Activated CD4-positive, alpha-beta memory T cell treated with anti-CD3 and anti-CD28 coated beads for 36 hours (primary cell): ENCODE results near the gene ZNF177. TPM values are rescaled to one million over a fixed set of nuclear protein-coding genes. Genes with fewer than 3 reads are reported as not detected.

ENCODE experiments used
- CTCF ChIA-PET: fragments of 350-600 bp; sonication (Branson Sonifier 250); formaldehyde crosslinking; loops from one replicate; lab custom pipeline; 2021; ENCODE audit warnings: antibody characterized with exemption, inconsistent platforms; lab: Charles Lee
- POLR2A ChIA-PET: fragments of 350-600 bp; sonication (Branson Sonifier 250); formaldehyde crosslinking; loops from one replicate; lab custom pipeline; 2021; ENCODE audit warnings: antibody characterized with exemption; lab: Charles Lee
- DNase-seq: peaks from one replicate; pipeline ENCODE4 v3.0.0-alpha.2; 2020
- H3K27ac Mint-ChIP-seq: one replicate; pipeline ENCODE4 v1.8.0; 2021; ENCODE audit warnings: mixed read lengths
- H3K27me3 Mint-ChIP-seq: one replicate; pipeline ENCODE4 v1.8.0; 2021; ENCODE audit warnings: mixed read lengths
- H3K36me3 Mint-ChIP-seq: one replicate; pipeline ENCODE4 v1.8.0; 2021; ENCODE audit warnings: mixed read lengths
- H3K4me1 Mint-ChIP-seq: one replicate; pipeline ENCODE4 v1.8.0; 2021; ENCODE audit warnings: low read depth, mixed read lengths
- H3K4me3 Mint-ChIP-seq: one replicate; pipeline ENCODE4 v1.8.0; 2021; ENCODE audit warnings: mild to moderate bottlenecking, mixed read lengths
- H3K9me3 Mint-ChIP-seq: one replicate; pipeline ENCODE4 v1.8.0; 2021; ENCODE audit warnings: mixed read lengths
- intact Hi-C: fragments of 100-400 bp; cut with micrococcal nuclease; formaldehyde crosslinking; loops from one replicate; pipeline ENCODE4 v1.15.1; 2023
- total RNA-seq, 2 experiments: library from RNA; stranded (reverse); gene quantifications; one replicate each; pipeline ENCODE4 v1.2.3, GENCODE V29; 2021

ZNF177 gene
- total RNA-seq, 2 experiments from 2014 or later, result 0.43 to 0.46 TPM

- CTCF ChIA-PET, result interaction anchor here (1.0 to 2.8 kb wide), 4 partner anchors 9 to 226 kb away, joined by 3 to 14 read pairs (median 6); no protein-coding TSS in a partner anchor
- H3K9me3 Mint-ChIP-seq, result peaks cover 18% of the 10 kb centered on the region
- H3K4me3 Mint-ChIP-seq, result no peak overlapping the region
- POLR2A ChIA-PET, result no interaction called here
- no peak overlapping the region for H3K27ac Mint-ChIP-seq
- H3K4me1 Mint-ChIP-seq, result peaks cover 31% of the 10 kb centered on the region
- H3K36me3 Mint-ChIP-seq, result peaks cover 73% of the 10 kb centered on the region
- intact Hi-C loops, result loop anchor here (1.0 to 10.0 kb wide), 2 partner anchors 226 to 363 kb away; no protein-coding TSS in a partner anchor
- DNase-seq, result peak; percentile 69
- H3K27me3 Mint-ChIP-seq, result no peaks in the 10 kb centered on the region
Measured at GRCh38 chr19:9431475-9431874, 68.7 kb downstream of the ZNF177 start.

Other genes with a start within 250 kb of the ZNF177 start
- not detected for gene OR7G1, start 247.2 kb upstream of the ZNF177 start, total RNA-seq
- gene OR7G3, start 236.1 kb upstream of the ZNF177 start, total RNA-seq, result not detected
- 10 to 100 TPM; 31.8 to 31.9 TPM for gene ZNF317, start 222.6 kb upstream of the ZNF177 start, total RNA-seq
- under 1 TPM in 1 of 2 experiments, not detected in 1; 0.17 TPM for gene OR7D2, start 184.0 kb upstream of the ZNF177 start, total RNA-seq
- gene OR7D4, start 143.4 kb upstream of the ZNF177 start, total RNA-seq, result not detected
- not detected for gene OR7E24, start 112.1 kb upstream of the ZNF177 start, total RNA-seq
- 1 to 10 TPM; 5.8 to 6.8 TPM for gene ZNF699, start 53.2 kb upstream of the ZNF177 start, total RNA-seq
- gene ZNF559, start 38.8 kb upstream of the ZNF177 start, total RNA-seq, result 1 to 10 TPM; 8.0 to 9.4 TPM
- 10 to 100 TPM; 20.0 to 23.4 TPM for gene ZNF266, start 72.6 kb downstream of the ZNF177 start, total RNA-seq
- not detected for gene ZNF560, start 135.6 kb downstream of the ZNF177 start, total RNA-seq
- gene ZNF426, start 175.6 kb downstream of the ZNF177 start, total RNA-seq, result 10 to 100 TPM; 11.4 to 12.5 TPM
- 10 to 100 TPM; 61.1 to 62.2 TPM for gene ZNF121, start 221.5 kb downstream of the ZNF177 start, total RNA-seq